ENCODE results near the gene PPP2R2D.

PPP2R2D gene

GRCh38 chr10:131954356-131954965 is 53.7 kb downstream of the PPP2R2D start:
- no peak for DNase-seq (ENCODE audit: low read depth, low spot score)
- H3K4me3 ChIP-seq (ENCODE audit: low read depth, low read length): no peak overlapping the region
- ChIA-PET POLR2A (no interaction called here), CTCF (no interaction called here)
- TF ChIP-seq CTCF (IDR thresholded peaks at IDR 0.05; ENCODE audit: insufficient read depth, low read length, missing control alignments): no peak

- DNase-seq (ENCODE audit: low read depth, low spot score): no peak
- no peak overlapping the region for H3K4me3 ChIP-seq (ENCODE audit: low read depth, low read length)
- CTCF ChIA-PET: no interaction called here
- no peak for TF ChIP-seq CTCF (IDR thresholded peaks at IDR 0.05; ENCODE audit: insufficient read depth, low read length, missing control alignments)
- POLR2A ChIA-PET: no interaction called here
These were observed 55.0 kb downstream of the PPP2R2D start for GRCh38 chr10:131955591-131956340.

- DNase-seq (ENCODE audit: low read depth, low spot score): no peak
- ChIA-PET POLR2A (no interaction called here), CTCF (interaction anchor here (1.8 kb wide), 1 partner anchor 63 kb away, joined by 4 read pairs; no protein-coding TSS in a partner anchor)
- no peak overlapping the region for H3K4me3 ChIP-seq (ENCODE audit: low read depth, low read length)
- no peak for TF ChIP-seq CTCF (IDR thresholded peaks at IDR 0.05; ENCODE audit: insufficient read depth, low read length, missing control alignments)
These were observed 59.0 kb downstream of the PPP2R2D start for GRCh38 chr10:131959841-131960240.

- no peak for DNase-seq (ENCODE audit: low read depth, low spot score)
- no peak for TF ChIP-seq CTCF (IDR thresholded peaks at IDR 0.05; ENCODE audit: insufficient read depth, low read length, missing control alignments)
- POLR2A ChIA-PET: no interaction called here
- CTCF ChIA-PET: interaction anchor here (1.8 kb wide), 1 partner anchor 62 kb away, joined by 4 read pairs; no protein-coding TSS in a partner anchor
- no peak overlapping the region for H3K4me3 ChIP-seq (ENCODE audit: low read depth, low read length)
These were observed 59.8 kb downstream of the PPP2R2D start for GRCh38 chr10:131960631-131961046.

GRCh38 chr10:131961047-131961776 is 60.4 kb downstream of the PPP2R2D start:
- no peak for TF ChIP-seq CTCF (IDR thresholded peaks at IDR 0.05; ENCODE audit: insufficient read depth, low read length, missing control alignments)
- no peak overlapping the region for H3K4me3 ChIP-seq (ENCODE audit: low read depth, low read length)
- DNase-seq (ENCODE audit: low read depth, low spot score): no peak
- ChIA-PET POLR2A (interaction anchor here (1.2 kb wide), 1 partner anchor 15 kb away, joined by 3 read pairs; no protein-coding TSS in a partner anchor), CTCF (interaction anchor here (0.6 to 1.8 kb wide), 2 partner anchors 26 to 62 kb away, joined by 3 to 4 read pairs; no protein-coding TSS in a partner anchor)
